ENCODE data around the gene HDAC4.

The HDAC4 gene

GRCh38 chr2:239442192-239442591, 41.4 kb upstream of the HDAC4 start:
- Histone ChIP-seq H3K4me3 (ENCODE audit: insufficient read length, low read depth) (no peak overlapping the region), H3K36me3 (ENCODE audit: insufficient read depth, insufficient read length, low read length) (no peaks in the 10 kb centered on the region), H3K27me3 (ENCODE audit: insufficient read depth, insufficient read length) (peaks cover 42% of the 10 kb centered on the region), H3K4me1 (ENCODE audit: insufficient read depth, insufficient read length) (peaks cover 12% of the 10 kb centered on the region), H3K9ac (ENCODE audit: insufficient read length, low read depth) (no peak overlapping the region), H3K9me3 (ENCODE audit: insufficient read depth, low read length) (peaks cover 23% of the 10 kb centered on the region)
- no peak for DNase-seq (ENCODE audit: low read depth, low spot score)
- no peak for TF ChIP-seq YY1 (IDR thresholded peaks at IDR 0.05; ENCODE audit: insufficient read depth, insufficient read length)
- no peak for TF ChIP-seq ZNF274 (IDR thresholded peaks at IDR 0.05; ENCODE audit: low read depth, low read length)
- TF ChIP-seq SUZ12 (IDR thresholded peaks at IDR 0.05; ENCODE audit: extremely low read depth, insufficient read depth, insufficient read length): no peak

GRCh38 chr2:239441261-239442078, 40.6 kb upstream of the HDAC4 start:
- Histone ChIP-seq H3K4me1 (ENCODE audit: insufficient read depth, insufficient read length) (peaks cover 12% of the 10 kb centered on the region), H3K36me3 (ENCODE audit: insufficient read depth, insufficient read length, low read length) (no peaks in the 10 kb centered on the region), H3K27me3 (ENCODE audit: insufficient read depth, insufficient read length) (peaks cover 42% of the 10 kb centered on the region), H3K9me3 (ENCODE audit: insufficient read depth, low read length) (peaks cover 16% of the 10 kb centered on the region; the same call in 1 of the 2 replicates), H3K9ac (ENCODE audit: insufficient read length, low read depth) (peak overlapping the region; percentile 65), H3K4me3 (ENCODE audit: insufficient read length, low read depth) (no peak overlapping the region)
- TF ChIP-seq ZNF274 (IDR thresholded peaks at IDR 0.05; ENCODE audit: low read depth, low read length) (no peak), YY1 (IDR thresholded peaks at IDR 0.05; ENCODE audit: insufficient read depth, insufficient read length) (no peak), SUZ12 (IDR thresholded peaks at IDR 0.05; ENCODE audit: extremely low read depth, insufficient read depth, insufficient read length) (no peak)
- DNase-seq (ENCODE audit: low read depth, low spot score): no peak

DNA sequence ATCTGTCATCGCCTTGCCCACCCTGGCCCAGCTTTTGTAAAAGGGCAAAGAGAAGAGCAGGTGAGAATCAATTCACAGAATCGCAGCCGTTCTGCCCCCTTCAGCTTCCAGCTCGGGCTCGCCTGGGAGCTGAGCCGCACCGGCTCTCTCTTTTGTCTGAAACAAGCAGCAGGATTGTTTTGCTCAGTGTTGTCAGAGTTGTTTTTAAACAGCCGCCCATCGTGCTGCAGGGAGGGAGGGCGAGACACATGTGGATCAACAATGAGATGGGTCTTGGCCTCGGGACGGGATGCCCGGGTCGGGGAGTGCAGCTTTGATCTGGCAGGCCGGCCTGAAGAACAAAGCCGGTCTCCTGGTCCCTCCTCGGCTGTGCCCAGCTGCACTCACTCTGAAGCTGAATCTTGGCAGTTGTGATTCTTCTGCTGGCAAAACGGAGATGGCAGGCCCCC, 39.7 kb upstream of the HDAC4 start:
- TF ChIP-seq ZNF274 (IDR thresholded peaks at IDR 0.05; ENCODE audit: low read depth, low read length) (no peak), SUZ12 (IDR thresholded peaks at IDR 0.05; ENCODE audit: extremely low read depth, insufficient read depth, insufficient read length) (no peak), YY1 (IDR thresholded peaks at IDR 0.05; ENCODE audit: insufficient read depth, insufficient read length) (no peak)
- no peak for DNase-seq (ENCODE audit: low read depth, low spot score)
- Histone ChIP-seq H3K9me3 (ENCODE audit: insufficient read depth, low read length) (peaks cover 12% of the 10 kb centered on the region; the same call in 1 of the 2 replicates), H3K4me1 (ENCODE audit: insufficient read depth, insufficient read length) (peaks cover 12% of the 10 kb centered on the region), H3K4me3 (ENCODE audit: insufficient read length, low read depth) (peak overlapping the region; percentile 15), H3K36me3 (ENCODE audit: insufficient read depth, insufficient read length, low read length) (no peaks in the 10 kb centered on the region), H3K27me3 (ENCODE audit: insufficient read depth, insufficient read length) (peaks cover 42% of the 10 kb centered on the region), H3K9ac (ENCODE audit: insufficient read length, low read depth) (peak overlapping the region; percentile 65)

- TF ChIP-seq SUZ12 (IDR thresholded peaks at IDR 0.05; ENCODE audit: extremely low read depth, insufficient read depth, insufficient read length) (no peak), ZNF274 (IDR thresholded peaks at IDR 0.05; ENCODE audit: low read depth, low read length) (no peak), YY1 (IDR thresholded peaks at IDR 0.05; ENCODE audit: insufficient read depth, insufficient read length) (no peak)
- DNase-seq (ENCODE audit: low read depth, low spot score): no peak
- H3K4me1 ChIP-seq (ENCODE audit: insufficient read depth, insufficient read length): peaks cover 12% of the 10 kb centered on the region
- H3K9ac ChIP-seq (ENCODE audit: insufficient read length, low read depth): peak overlapping the region; percentile 16
- peaks cover 42% of the 10 kb centered on the region for H3K27me3 ChIP-seq (ENCODE audit: insufficient read depth, insufficient read length)
- peaks cover 12% of the 10 kb centered on the region; the same call in 1 of the 2 replicates for H3K9me3 ChIP-seq (ENCODE audit: insufficient read depth, low read length)
- no peak overlapping the region for H3K4me3 ChIP-seq (ENCODE audit: insufficient read length, low read depth)
- H3K36me3 ChIP-seq (ENCODE audit: insufficient read depth, insufficient read length, low read length): no peaks in the 10 kb centered on the region
These were observed 39.0 kb upstream of the HDAC4 start for GRCh38 chr2:239439754-239440315.

DNA sequence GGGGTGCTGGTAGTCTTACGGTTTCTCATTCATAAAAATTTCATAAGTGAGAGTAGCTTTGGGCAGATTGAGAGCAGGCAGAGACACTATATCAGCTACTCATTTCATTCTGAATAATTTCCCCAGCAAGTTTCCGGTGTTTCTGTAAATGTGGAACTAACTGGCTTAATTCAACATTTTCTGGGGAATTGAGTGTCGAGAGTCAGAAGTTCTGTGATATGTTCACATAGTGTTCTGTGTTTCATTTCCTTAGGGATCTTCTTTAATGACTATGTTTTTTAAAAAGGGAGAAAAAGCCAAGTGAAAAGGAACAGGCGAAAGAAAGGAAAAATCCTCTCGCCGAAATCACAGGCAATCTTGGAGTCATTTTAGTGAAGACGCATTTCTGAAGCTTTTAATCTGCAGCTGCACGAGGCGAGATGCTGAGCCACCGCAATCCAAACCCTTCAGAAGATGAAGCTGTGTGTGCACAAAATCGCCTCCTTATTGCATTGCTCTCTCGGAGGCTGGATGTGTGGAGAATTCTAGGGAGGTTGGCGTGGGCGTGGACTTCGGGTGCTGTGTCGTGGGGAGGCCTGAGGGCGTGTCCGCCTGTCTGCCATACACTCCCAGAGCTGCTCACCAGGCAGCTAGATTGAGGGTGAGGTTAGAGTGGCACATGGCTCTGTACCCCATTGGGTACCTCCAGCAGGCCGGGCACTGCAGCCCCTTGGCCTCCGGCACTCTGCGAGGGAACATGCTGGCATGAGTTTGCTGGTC, 38.4 kb upstream of the HDAC4 start:
- Histone ChIP-seq H3K36me3 (ENCODE audit: insufficient read depth, insufficient read length, low read length) (no peaks in the 10 kb centered on the region), H3K4me3 (ENCODE audit: insufficient read length, low read depth) (no peak overlapping the region), H3K9ac (ENCODE audit: insufficient read length, low read depth) (no peak overlapping the region), H3K9me3 (ENCODE audit: insufficient read depth, low read length) (peaks cover 12% of the 10 kb centered on the region; the same call in 1 of the 2 replicates), H3K4me1 (ENCODE audit: insufficient read depth, insufficient read length) (peaks cover 12% of the 10 kb centered on the region), H3K27me3 (ENCODE audit: insufficient read depth, insufficient read length) (peaks cover 42% of the 10 kb centered on the region)
- no peak for TF ChIP-seq SUZ12 (IDR thresholded peaks at IDR 0.05; ENCODE audit: extremely low read depth, insufficient read depth, insufficient read length)
- no peak for TF ChIP-seq YY1 (IDR thresholded peaks at IDR 0.05; ENCODE audit: insufficient read depth, insufficient read length)
- no peak for TF ChIP-seq ZNF274 (IDR thresholded peaks at IDR 0.05; ENCODE audit: low read depth, low read length)
- no peak for DNase-seq (ENCODE audit: low read depth, low spot score)

GRCh38 chr2:239438368-239438767, 37.5 kb upstream of the HDAC4 start:
- Histone ChIP-seq H3K27me3 (ENCODE audit: insufficient read depth, insufficient read length) (peaks cover 42% of the 10 kb centered on the region), H3K9ac (ENCODE audit: insufficient read length, low read depth) (no peak overlapping the region), H3K9me3 (ENCODE audit: insufficient read depth, low read length) (peaks cover 12% of the 10 kb centered on the region; the same call in 1 of the 2 replicates), H3K4me1 (ENCODE audit: insufficient read depth, insufficient read length) (peaks cover 12% of the 10 kb centered on the region), H3K36me3 (ENCODE audit: insufficient read depth, insufficient read length, low read length) (no peaks in the 10 kb centered on the region), H3K4me3 (ENCODE audit: insufficient read length, low read depth) (no peak overlapping the region)
- DNase-seq (ENCODE audit: low read depth, low spot score): no peak
- no peak for TF ChIP-seq SUZ12 (IDR thresholded peaks at IDR 0.05; ENCODE audit: extremely low read depth, insufficient read depth, insufficient read length)
- TF ChIP-seq ZNF274 (IDR thresholded peaks at IDR 0.05; ENCODE audit: low read depth, low read length): no peak
- no peak for TF ChIP-seq YY1 (IDR thresholded peaks at IDR 0.05; ENCODE audit: insufficient read depth, insufficient read length)
